BLaER1 treated with 17β-estradiol and CSF1 and Interleukin-3, amounts not matched to agents 10 nM and 100 nM (cell line): ENCODE results near the gene AMBRA1.
A peak's percentile ranks its signal among the peaks of the same experiment; 100 is the strongest.

ENCODE experiments used
- H3K27ac ChIP-seq, 11 experiments: shearing (Covaris generic); formaldehyde crosslinking; 2 replicates each; pipeline ENCODE4 v1.8.1; 2022
- H3K27me3 ChIP-seq, 11 experiments: shearing (Covaris generic); formaldehyde crosslinking; 2 replicates each; pipeline ENCODE4 v1.8.1; 2022
- H3K36me3 ChIP-seq, 11 experiments: shearing (Covaris generic); formaldehyde crosslinking; 2 replicates each; pipeline ENCODE4 v1.8.1; 2022
- H3K4me1 ChIP-seq, 10 experiments: shearing (Covaris generic); formaldehyde crosslinking; 2 replicates each; pipeline ENCODE4 v1.8.1; 2022
- H3K4me2 ChIP-seq, 11 experiments: shearing (Covaris generic); formaldehyde crosslinking; 2 replicates each; pipeline ENCODE4 v1.8.1; 2022
- H3K4me3 ChIP-seq, 10 experiments: shearing (Covaris generic); formaldehyde crosslinking; 2 replicates each; pipeline ENCODE4 v1.8.1; 2022
- H3K9ac ChIP-seq, 11 experiments: shearing (Covaris generic); formaldehyde crosslinking; 2 replicates each; pipeline ENCODE4 v1.8.1; 2022
- H3K9me3 ChIP-seq, 11 experiments: shearing (Covaris generic); formaldehyde crosslinking; replicated peaks in 1 of 11; 2 replicates each; pipeline ENCODE4 v1.8.1; 2022
- H4K20me1 ChIP-seq, 11 experiments: shearing (Covaris generic); formaldehyde crosslinking; 2 replicates each; pipeline ENCODE4 v1.8.1; 2022
- Cebpa-rat ChIP-seq, 11 experiments: shearing (Covaris generic); IDR thresholded peaks; 2 replicates each; pipeline ENCODE4 v1.8.1; 2022

AMBRA1 gene

GRCh38 chr11:46387456-46387855 lies 206.4 kb downstream of the AMBRA1 start:
- Histone ChIP-seq H3K4me3 (peak overlapping the region in 1 of 10 experiments; percentile 18; a peak in 2 of 20 replicates), H3K4me2 (peak overlapping the region in 8 of 11 experiments; percentile 1 to 71 (median 58); a peak in 14 of 22 replicates), H4K20me1 (peaks cover 0 to 86% (median 53%) of the 10 kb centered on the region in 11 experiments; a peak in 19 of 22 replicates), H3K9ac (no peak overlapping the region), H3K36me3 (peaks cover 0 to 12% (median 0%) of the 10 kb centered on the region in 11 experiments; a peak in 4 of 22 replicates), H3K27me3 (peaks cover 70 to 75% (median 72%) of the 10 kb centered on the region in 11 experiments), H3K27ac (no peak overlapping the region), H3K4me1 (peaks cover 24 to 53% (median 43%) of the 10 kb centered on the region in 10 experiments), H3K9me3 (no peaks in the 10 kb centered on the region)
- no peak for TF ChIP-seq Cebpa-rat (IDR thresholded peaks at IDR 0.05)

- H3K27ac ChIP-seq: no peak overlapping the region
- peaks cover 0 to 12% (median 0%) of the 10 kb centered on the region in 11 experiments; a peak in 4 of 22 replicates for H3K36me3 ChIP-seq
- H3K27me3 ChIP-seq: peaks cover 62 to 75% (median 65%) of the 10 kb centered on the region in 11 experiments
- TF ChIP-seq Cebpa-rat (IDR thresholded peaks at IDR 0.05): no peak
- H3K4me3 ChIP-seq: no peak overlapping the region
- no peak overlapping the region for H3K4me2 ChIP-seq
- H3K9me3 ChIP-seq: no peaks in the 10 kb centered on the region
- H4K20me1 ChIP-seq: peaks cover 0 to 84% (median 46%) of the 10 kb centered on the region in 11 experiments; a peak in 18 of 22 replicates
- H3K9ac ChIP-seq: no peak overlapping the region
- H3K4me1 ChIP-seq: peaks cover 26 to 57% (median 43%) of the 10 kb centered on the region in 10 experiments
These were observed 207.1 kb downstream of the AMBRA1 start for GRCh38 chr11:46386674-46387073.

GRCh38 chr11:46386005-46386578 lies 207.7 kb downstream of the AMBRA1 start:
- H3K4me2 ChIP-seq: no peak overlapping the region

GRCh38 chr11:46385169-46386004 lies 208.4 kb downstream of the AMBRA1 start:
- Histone ChIP-seq H4K20me1 (peaks cover 0 to 79% (median 37%) of the 10 kb centered on the region in 11 experiments; a peak in 18 of 22 replicates), H3K27me3 (peaks cover 50 to 64% (median 52%) of the 10 kb centered on the region in 11 experiments), H3K27ac (no peak overlapping the region), H3K4me2 (no peak overlapping the region), H3K9ac (no peak overlapping the region), H3K36me3 (peaks cover 0 to 12% (median 0%) of the 10 kb centered on the region in 11 experiments; a peak in 4 of 22 replicates), H3K9me3 (no peaks in the 10 kb centered on the region), H3K4me1 (peaks cover 21 to 54% (median 39%) of the 10 kb centered on the region in 10 experiments), H3K4me3 (no peak overlapping the region)
- TF ChIP-seq Cebpa-rat (IDR thresholded peaks at IDR 0.05): no peak

More at GRCh38 chr11:46386005-46386578, 207.7 kb downstream of the AMBRA1 start:
- H3K9me3 ChIP-seq: no peaks in the 10 kb centered on the region
- no peak for TF ChIP-seq Cebpa-rat (IDR thresholded peaks at IDR 0.05)
- peaks cover 21 to 57% (median 38%) of the 10 kb centered on the region in 10 experiments for H3K4me1 ChIP-seq
- no peak overlapping the region for H3K9ac ChIP-seq
- H3K27me3 ChIP-seq: peaks cover 57 to 70% (median 59%) of the 10 kb centered on the region in 11 experiments
- H3K4me3 ChIP-seq: no peak overlapping the region
- H3K36me3 ChIP-seq: peaks cover 0 to 12% (median 0%) of the 10 kb centered on the region in 11 experiments; a peak in 4 of 22 replicates
- peaks cover 0 to 79% (median 41%) of the 10 kb centered on the region in 11 experiments; a peak in 18 of 22 replicates for H4K20me1 ChIP-seq
- no peak overlapping the region for H3K27ac ChIP-seq

GRCh38 chr11:46383974-46384701 lies 209.7 kb downstream of the AMBRA1 start:
- H3K27me3 ChIP-seq: peaks cover 37 to 51% (median 39%) of the 10 kb centered on the region in 11 experiments
- peaks cover 0 to 79% (median 32%) of the 10 kb centered on the region in 11 experiments; a peak in 18 of 22 replicates for H4K20me1 ChIP-seq
- H3K4me2 ChIP-seq: peak overlapping the region in 4 of 11 experiments; percentile 96 to 100 (median 98); a peak in 1 of 22 replicates
- no peak overlapping the region for H3K4me3 ChIP-seq
- no peak for TF ChIP-seq Cebpa-rat (IDR thresholded peaks at IDR 0.05)
- H3K9me3 ChIP-seq: no peaks in the 10 kb centered on the region
- peaks cover 24 to 57% (median 39%) of the 10 kb centered on the region in 10 experiments for H3K4me1 ChIP-seq
- peaks cover 0 to 12% (median 0%) of the 10 kb centered on the region in 11 experiments; a peak in 5 of 22 replicates for H3K36me3 ChIP-seq
- H3K9ac ChIP-seq: no peak overlapping the region
- H3K27ac ChIP-seq: no peak overlapping the region

- no peak for TF ChIP-seq Cebpa-rat (IDR thresholded peaks at IDR 0.05)
- H3K27me3 ChIP-seq: peaks cover 30 to 44% (median 32%) of the 10 kb centered on the region in 11 experiments
- peak overlapping the region in 9 of 11 experiments; percentile 92 to 100 (median 98); a peak in 15 of 22 replicates for H3K4me2 ChIP-seq
- H3K36me3 ChIP-seq: peaks cover 1 to 15% (median 7%) of the 10 kb centered on the region in 11 experiments; a peak in 19 of 22 replicates
- H4K20me1 ChIP-seq: peaks cover 0 to 79% (median 32%) of the 10 kb centered on the region in 11 experiments; a peak in 19 of 22 replicates
- no peak overlapping the region; a peak in 1 of 22 replicates for H3K9ac ChIP-seq
- peaks cover 32 to 60% (median 46%) of the 10 kb centered on the region in 10 experiments for H3K4me1 ChIP-seq
- H3K27ac ChIP-seq: no peak overlapping the region
- H3K9me3 ChIP-seq: no peaks in the 10 kb centered on the region
- H3K4me3 ChIP-seq: peak overlapping the region in 3 of 10 experiments; percentile 73 to 77 (median 77); a peak in 5 of 20 replicates
These were observed 210.4 kb downstream of the AMBRA1 start for GRCh38 chr11:46383404-46383758.

- peak overlapping the region; percentile 90 to 100 (median 98) for H3K4me2 ChIP-seq
- peaks cover 32 to 60% (median 48%) of the 10 kb centered on the region in 10 experiments for H3K4me1 ChIP-seq
- H3K27me3 ChIP-seq: peaks cover 24 to 38% (median 26%) of the 10 kb centered on the region in 11 experiments
- no peaks in the 10 kb centered on the region for H3K9me3 ChIP-seq
- H3K27ac ChIP-seq: peak overlapping the region in 8 of 11 experiments; percentile 77 to 91 (median 88); a peak in 15 of 22 replicates
- peak overlapping the region in 9 of 11 experiments; percentile 70 to 94 (median 91); a peak in 17 of 22 replicates for H3K9ac ChIP-seq
- TF ChIP-seq Cebpa-rat (IDR thresholded peaks at IDR 0.05): no peak
- H4K20me1 ChIP-seq: peaks cover 0 to 79% (median 32%) of the 10 kb centered on the region in 11 experiments; a peak in 19 of 22 replicates
- H3K4me3 ChIP-seq: peak overlapping the region; percentile 52 to 79 (median 74); a peak in 18 of 20 replicates
- peaks cover 7 to 20% (median 13%) of the 10 kb centered on the region in 11 experiments for H3K36me3 ChIP-seq
These were observed 211.0 kb downstream of the AMBRA1 start for GRCh38 chr11:46382646-46383403.
